K562 (cell line): ENCODE results near the gene ALDH5A1. TPM values are rescaled to one million over a fixed set of nuclear protein-coding genes. Genes with fewer than 3 reads are reported as not detected.

Experiments used
- ATAC-seq: fragments of 200-7000 bp; cut with Tn5 transposase; 3 replicates; pipeline ENCODE4 v1.9.1; 2020; ENCODE audit warnings: moderate library complexity
- BruUV-seq: library from RNA; stranded (reverse); fragments of 400-500 nt; replicated peaks from 2 replicates; lab custom pipeline; 2021; lab: Mats Ljungman, UMichigan
- CTCF ChIA-PET: fragments of 300-600 bp; formaldehyde crosslinking; extraction: SDS; loops from one replicate; lab custom pipeline; 2021; ENCODE audit warnings: low intra/inter-chr PET ratio; lab: Yijun Ruan, JAX
- POLR2A ChIA-PET: fragments of 300-600, 350-650 bp; sonication (Branson Sonifier 250); formaldehyde crosslinking; extraction: SDS; loops from one replicate; lab custom pipeline; 2021; ENCODE audit warnings: antibody characterized with exemption, inconsistent platforms; lab: Yijun Ruan, JAX
- DNase-seq, 4 experiments: peaks; one replicate each; pipeline versions ENCODE4 v3.0.0 to v3.0.0-alpha.2; 2011 to 2018; ENCODE audit warnings: low spot score in 3 of 4, mixed read lengths in 3 of 4; ENCODE audit errors: extremely low read depth in 1 of 4
- FAIRE-seq: peaks from 2 replicates; lab custom pipeline; 2011; peaks lifted over from hg19 to GRCh38; lab: Jason Lieb, UNC
- H2AFZ ChIP-seq: 2 replicates; pipeline ENCODE4 v1.6.0; 2011; ENCODE audit warnings: low read depth, low read length, control low read depth, inconsistent platforms
- H3K27ac ChIP-seq: fragments of 200-600 bp; 3 replicates; pipeline ENCODE4 v1.8.0; 2011; ENCODE audit warnings: low read depth, mild to moderate bottlenecking, control low read depth, inconsistent platforms, low read length, moderate library complexity, mixed read lengths; ENCODE audit errors: extremely low read depth
- H3K27me3 ChIP-seq, 2 experiments: fragments of 300-600 bp in 1 of 2; 2 replicates in 1 of 2; 3 replicates in 1 of 2; pipeline versions ENCODE4 v1.6.0 to v1.8.0; 2011; ENCODE audit warnings: inconsistent platforms in 2 of 2, low read length in 2 of 2, mild to moderate bottlenecking in 1 of 2, mixed read lengths in 1 of 2, moderate library complexity in 1 of 2; ENCODE audit not compliant: control insufficient read depth in 2 of 2, insufficient read depth in 2 of 2
- H3K36me3 ChIP-seq: fragments of 300-600 bp; 3 replicates; pipeline ENCODE4 v1.8.0; 2011; ENCODE audit warnings: mild to moderate bottlenecking, low read length, inconsistent platforms; ENCODE audit not compliant: control insufficient read depth, insufficient read depth
- H3K4me1 ChIP-seq, 2 experiments: fragments of 200-600 bp in 1 of 2; replicated peaks in 1 of 2; 2 replicates in 1 of 2; 3 replicates in 1 of 2; pipeline versions ENCODE4 v1.5.1 to v1.8.0; 2011; ENCODE audit warnings: inconsistent platforms in 2 of 2, low read length in 2 of 2, mild to moderate bottlenecking in 1 of 2, mixed read lengths in 1 of 2, moderate library complexity in 1 of 2; ENCODE audit not compliant: control insufficient read depth in 2 of 2, insufficient read depth in 2 of 2
- H3K4me2 ChIP-seq: 2 replicates; pipeline ENCODE4 v1.6.1; 2011; ENCODE audit warnings: low read length, control low read depth, inconsistent platforms, mixed read lengths; ENCODE audit not compliant: insufficient read depth
- H3K4me3 ChIP-seq: fragments of 200-600 bp; sonication (generic), shearing (Covaris generic); 2 replicates; pipeline ENCODE4 v1.5.1; 2016; ENCODE audit warnings: control low read depth, inconsistent platforms
- H3K79me2 ChIP-seq: fragments of 200-600 bp; 3 replicates; pipeline ENCODE4 v1.8.0; 2011; ENCODE audit warnings: low read length, inconsistent platforms; ENCODE audit not compliant: control insufficient read depth, insufficient read depth
- H3K9ac ChIP-seq, 2 experiments: 2 replicates each; pipeline versions ENCODE4 v1.6.0 to v1.6.1; 2011; ENCODE audit warnings: low read depth in 2 of 2, low read length in 2 of 2, control low read depth in 1 of 2, inconsistent platforms in 1 of 2, mild to moderate bottlenecking in 1 of 2, mixed read lengths in 1 of 2; ENCODE audit not compliant: insufficient read depth in 1 of 2
- H3K9me1 ChIP-seq: one replicate; pipeline ENCODE4 v1.6.0; 2011; ENCODE audit warnings: inconsistent platforms, mild to moderate bottlenecking, low read length, moderate library complexity; ENCODE audit not compliant: control insufficient read depth, insufficient read depth
- H3K9me3 ChIP-seq: replicated peaks from 2 replicates; pipeline ENCODE4 v1.5.1; 2011; ENCODE audit warnings: low read depth, low read length, inconsistent platforms; ENCODE audit not compliant: control insufficient read depth, insufficient read depth
- H4K20me1 ChIP-seq: replicated peaks from 2 replicates; pipeline ENCODE4 v1.6.1; 2011; ENCODE audit warnings: low read length, inconsistent platforms, mixed read lengths; ENCODE audit not compliant: control insufficient read depth, insufficient read depth
- ATF1 ChIP-seq, 2 experiments: fragments of 450-650 bp in 1 of 2; IDR thresholded peaks; 2 replicates each; pipeline ENCODE4 v1.6.1; 2016; ENCODE audit warnings: missing compliant biosample characterization in 1 of 2, missing genetic modification characterization in 1 of 2
- HIVEP1 ChIP-seq: fragments of 250-450 bp; sonication (Bioruptor Pico); IDR thresholded peaks from 2 replicates; pipeline ENCODE4 v1.4.0; 2020; ENCODE audit warnings: mild to moderate bottlenecking
- NRF1 ChIP-seq, 2 experiments: fragments of 450-650 bp; IDR thresholded peaks in 1 of 2; conservative IDR thresholded peaks in 1 of 2; 2 replicates each; pipeline ENCODE4 v1.6.1; 2014; ENCODE audit warnings: mild to moderate bottlenecking in 2 of 2
- PPARD ChIP-seq: fragments of 250-450 bp; sonication (Bioruptor Pico); IDR thresholded peaks from 2 replicates; pipeline ENCODE4 v1.8.0; 2022; ENCODE audit warnings: inconsistent platforms, mild to moderate bottlenecking, moderate library complexity
- RREB1 ChIP-seq: fragments of 250-450 bp; sonication (Bioruptor Pico); IDR thresholded peaks from 2 replicates; pipeline ENCODE4 v1.4.0; 2020
- ZKSCAN3 ChIP-seq: fragments of 250-450 bp; sonication (Bioruptor Pico); IDR thresholded peaks from 2 replicates; pipeline ENCODE4 v1.4.0; 2020
- ZNF3 ChIP-seq: fragments of 250-450 bp; sonication (Bioruptor Pico); IDR thresholded peaks from 2 replicates; pipeline ENCODE4 v1.5.0; 2021; ENCODE audit warnings: mild to moderate bottlenecking, moderate library complexity
- WGBS: fragments of 100-300 bp; shearing (Covaris generic); methylation state at CpG from one replicate; pipeline ENCODE4 v1.1.6; 2016; ENCODE audit warnings: low coverage, mixed read lengths; ENCODE audit not compliant: insufficient coverage; ENCODE audit errors: missing lambda C conversion rate; 5-methylcytosine and 5-hydroxymethylcytosine counted together
- in situ Hi-C: fragments of 300-500 bp; cut with MboI; formaldehyde crosslinking; loops from 4 replicates; pipeline ENCODE4 v1.15.0; 2018; ENCODE audit warnings: inconsistent platforms, mixed read lengths
- intact Hi-C: fragments of 100-400 bp; cut with micrococcal nuclease; formaldehyde crosslinking; loops from 2 replicates; pipeline ENCODE4 v1.14.2; 2022
- polyA plus RNA-seq, 8 experiments: library from polyadenylated mRNA; depleted of rRNA in 4 of 8; stranded (reverse) in 5 of 8; unstranded in 3 of 8; fragments of >200 nt; fragmentation: Nextera tagmentation in 2 of 8; fragmentation: Illumina TruSeq in 1 of 8; extraction: Ambion mirVana in 2 of 8; extraction: Trizol in 1 of 8; gene quantifications; 2 replicates each; pipeline versions ENCODE4 v1.2.1 to v1.2.3, GENCODE V29; 2011 to 2014; ENCODE audit warnings: inconsistent platforms in 1 of 8, missing spikeins in 1 of 8
- total RNA-seq, 7 experiments: library from RNA; depleted of rRNA in 6 of 7; stranded (reverse); fragments of >200 nt in 6 of 7; fragmentation: Illumina TruSeq in 2 of 7; extraction: Trizol in 2 of 7; gene quantifications; 2 replicates each; pipeline versions ENCODE4 v1.2.1 to v1.2.3, GENCODE V29; 2011 to 2021; ENCODE audit warnings: low replicate concordance in 1 of 7
- TF ChIP-seq, protein P1 (sequence below): fragments of 450-650 bp; formaldehyde crosslinking; IDR thresholded peaks from 2 replicates; pipeline ENCODE4 v1.4.0; 2022; ENCODE audit warnings: missing genetic modification characterization

Gene ALDH5A1
- total and polyA plus RNA-seq, 9 of the 15 experiments (the other 6 are each of a cell fraction or from before 2014, with no cell fraction given): 2.2 to 19.7 (median 9.5) TPM

DNA sequence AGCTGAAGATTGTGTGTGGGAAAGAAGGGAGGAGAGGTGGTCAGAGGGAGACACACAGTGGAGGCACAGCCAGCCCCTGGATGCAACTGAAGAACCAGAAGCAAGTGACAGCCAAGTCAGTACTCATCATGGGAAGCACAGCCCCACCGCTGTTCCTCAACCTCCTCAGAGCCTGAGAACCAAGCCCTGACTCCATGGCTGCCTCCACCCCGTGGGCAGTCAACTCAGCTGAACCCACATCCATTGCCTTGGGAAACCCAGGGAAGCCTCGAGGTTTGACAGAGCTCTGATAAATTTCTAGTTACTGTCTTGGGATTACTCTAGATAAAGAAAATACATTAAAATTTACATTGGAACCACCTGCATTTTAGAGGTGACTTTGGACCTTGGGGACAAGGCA is 29.6 kb downstream of the ALDH5A1 start:
- Histone ChIP-seq H3K4me1 (peaks cover 4 to 8% of the 10 kb centered on the region in 2 experiments; a peak in 4 of 5 replicates), H3K4me2 (no peak overlapping the region), H3K9me1 (no peaks in the 10 kb centered on the region), H2AFZ (no peak overlapping the region), H3K9ac (no peak overlapping the region), H3K4me3 (no peak overlapping the region), H3K27me3 (no peaks in the 10 kb centered on the region), H3K36me3 (no peaks in the 10 kb centered on the region), H3K9me3 (no peaks in the 10 kb centered on the region), H3K27ac (no peak overlapping the region), H4K20me1 (no peaks in the 10 kb centered on the region), H3K79me2 (no peaks in the 10 kb centered on the region)
- 34% methylated on average over 3 of the region's 3 CpGs for WGBS
- CTCF ChIA-PET: interaction anchor here (0.7 to 1.8 kb wide), 5 partner anchors 93 to 1418 kb away, joined by 3 to 15 read pairs (median 3); no protein-coding TSS in a partner anchor
- POLR2A ChIA-PET: interaction anchor here (1.6 to 1.8 kb wide), 2 partner anchors 12 to 57 kb away, joined by 4 to 7 read pairs; no protein-coding TSS in a partner anchor
- no TSS peak for BruUV-seq
- no peak for TF ChIP-seq HIVEP1 (CRISPR knock-in tag)
- TF ChIP-seq RREB1: no peak
- no peak for TF ChIP-seq ZNF3 (CRISPR knock-in tag)
- TF ChIP-seq, protein P1, sequence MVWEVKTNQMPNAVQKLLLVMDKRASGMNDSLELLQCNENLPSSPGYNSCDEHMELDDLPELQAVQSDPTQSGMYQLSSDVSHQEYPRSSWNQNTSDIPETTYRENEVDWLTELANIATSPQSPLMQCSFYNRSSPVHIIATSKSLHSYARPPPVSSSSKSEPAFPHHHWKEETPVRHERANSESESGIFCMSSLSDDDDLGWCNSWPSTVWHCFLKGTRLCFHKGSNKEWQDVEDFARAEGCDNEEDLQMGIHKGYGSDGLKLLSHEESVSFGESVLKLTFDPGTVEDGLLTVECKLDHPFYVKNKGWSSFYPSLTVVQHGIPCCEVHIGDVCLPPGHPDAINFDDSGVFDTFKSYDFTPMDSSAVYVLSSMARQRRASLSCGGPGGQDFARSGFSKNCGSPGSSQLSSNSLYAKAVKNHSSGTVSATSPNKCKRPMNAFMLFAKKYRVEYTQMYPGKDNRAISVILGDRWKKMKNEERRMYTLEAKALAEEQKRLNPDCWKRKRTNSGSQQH (CRISPR knock-in tag): no peak
- TF ChIP-seq ZKSCAN3 (CRISPR knock-in tag): no peak
- TF ChIP-seq PPARD (CRISPR knock-in tag): no peak
- TF ChIP-seq ATF1 (CRISPR knock-in tag; IDR thresholded peaks at IDR 0.05): no peak
- no peak for TF ChIP-seq ATF1 (tag; IDR thresholded peaks at IDR 0.05)
- TF ChIP-seq NRF1 (conservative IDR thresholded peaks at IDR 0.05 in 1 of 2, IDR thresholded peaks at IDR 0.05 in 1 of 2): no peak
- ATAC-seq: no peak
- intact Hi-C loops: loop anchor here (2.0 to 5.0 kb wide), 2 partner anchors 170 to 468 kb away; no protein-coding TSS in a partner anchor
- no peak for FAIRE-seq
- DNase-seq: no peak
- in situ Hi-C loops: no loop called here
